GM12864 (cell line): ENCODE measurements around the gene CTU2.

ENCODE experiments used
- DNase-seq: peaks from one replicate; pipeline ENCODE4 v3.0.0-alpha.2; 2011; ENCODE audit warnings: low read depth
- H3K4me3 ChIP-seq: 2 replicates; pipeline ENCODE4 v1.5.1; 2011; ENCODE audit warnings: mild to moderate bottlenecking, low read depth, low read length, control low read depth
- TF ChIP-seq, protein P1 (sequence below): IDR thresholded peaks from 2 replicates; pipeline ENCODE4 v1.5.1; 2011; ENCODE audit warnings: low read depth, mild to moderate bottlenecking, moderate library complexity, low read length, control low read depth, inconsistent platforms; ENCODE audit errors: missing control alignments

CTU2 gene

GRCh38 chr16:88681084-88681680, 25.1 kb upstream of the CTU2 start:
- TF ChIP-seq, protein P1, sequence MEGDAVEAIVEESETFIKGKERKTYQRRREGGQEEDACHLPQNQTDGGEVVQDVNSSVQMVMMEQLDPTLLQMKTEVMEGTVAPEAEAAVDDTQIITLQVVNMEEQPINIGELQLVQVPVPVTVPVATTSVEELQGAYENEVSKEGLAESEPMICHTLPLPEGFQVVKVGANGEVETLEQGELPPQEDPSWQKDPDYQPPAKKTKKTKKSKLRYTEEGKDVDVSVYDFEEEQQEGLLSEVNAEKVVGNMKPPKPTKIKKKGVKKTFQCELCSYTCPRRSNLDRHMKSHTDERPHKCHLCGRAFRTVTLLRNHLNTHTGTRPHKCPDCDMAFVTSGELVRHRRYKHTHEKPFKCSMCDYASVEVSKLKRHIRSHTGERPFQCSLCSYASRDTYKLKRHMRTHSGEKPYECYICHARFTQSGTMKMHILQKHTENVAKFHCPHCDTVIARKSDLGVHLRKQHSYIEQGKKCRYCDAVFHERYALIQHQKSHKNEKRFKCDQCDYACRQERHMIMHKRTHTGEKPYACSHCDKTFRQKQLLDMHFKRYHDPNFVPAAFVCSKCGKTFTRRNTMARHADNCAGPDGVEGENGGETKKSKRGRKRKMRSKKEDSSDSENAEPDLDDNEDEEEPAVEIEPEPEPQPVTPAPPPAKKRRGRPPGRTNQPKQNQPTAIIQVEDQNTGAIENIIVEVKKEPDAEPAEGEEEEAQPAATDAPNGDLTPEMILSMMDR, result peak; percentile 85
- peak; percentile 68 for DNase-seq
- H3K4me3 ChIP-seq, result peak overlapping the region; percentile 24

DNA sequence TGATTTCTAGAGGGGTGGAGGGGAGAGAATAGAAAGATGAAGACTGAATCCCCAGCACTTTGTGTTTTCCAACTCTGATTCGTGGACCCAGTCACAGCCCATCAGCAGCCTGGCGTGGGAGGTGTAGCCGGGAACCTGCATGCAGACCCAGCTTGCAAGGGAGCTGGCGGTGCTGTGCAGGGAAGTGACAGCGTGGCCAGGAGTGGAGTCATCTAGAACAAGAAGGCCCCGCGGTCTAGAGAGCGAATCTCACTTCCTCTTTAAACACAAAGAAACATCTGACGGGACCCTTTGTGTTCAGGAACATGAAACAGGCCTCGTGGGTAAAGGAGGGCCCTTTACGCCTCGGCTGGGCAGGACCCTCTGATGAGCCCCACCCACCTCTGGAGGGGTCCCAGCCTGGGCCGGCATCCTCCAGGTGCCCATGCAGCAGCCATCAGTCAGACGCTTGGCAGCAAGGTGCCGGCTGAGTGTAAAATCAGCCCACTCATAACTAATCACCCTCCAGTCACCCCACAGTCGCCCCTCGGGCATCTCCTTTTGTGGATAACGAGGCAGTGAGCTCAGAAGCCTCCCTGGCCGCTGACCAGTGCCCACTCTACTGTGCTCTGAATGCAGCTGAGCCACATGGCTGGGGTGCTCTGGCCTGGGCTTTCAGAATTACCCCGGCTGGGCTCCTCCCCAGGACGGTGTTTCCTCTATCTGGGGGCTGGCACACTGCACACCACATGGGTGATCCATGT, 24.4 kb upstream of the CTU2 start:
- peak; percentile 94 for DNase-seq
- TF ChIP-seq, protein P1, result no peak
- peak overlapping the region; percentile 24 for H3K4me3 ChIP-seq

- H3K4me3 ChIP-seq, result no peak overlapping the region
- TF ChIP-seq, protein P1, result no peak
- no peak for DNase-seq
Measured at GRCh38 chr16:88684569-88685155, 21.6 kb upstream of the CTU2 start.

DNA sequence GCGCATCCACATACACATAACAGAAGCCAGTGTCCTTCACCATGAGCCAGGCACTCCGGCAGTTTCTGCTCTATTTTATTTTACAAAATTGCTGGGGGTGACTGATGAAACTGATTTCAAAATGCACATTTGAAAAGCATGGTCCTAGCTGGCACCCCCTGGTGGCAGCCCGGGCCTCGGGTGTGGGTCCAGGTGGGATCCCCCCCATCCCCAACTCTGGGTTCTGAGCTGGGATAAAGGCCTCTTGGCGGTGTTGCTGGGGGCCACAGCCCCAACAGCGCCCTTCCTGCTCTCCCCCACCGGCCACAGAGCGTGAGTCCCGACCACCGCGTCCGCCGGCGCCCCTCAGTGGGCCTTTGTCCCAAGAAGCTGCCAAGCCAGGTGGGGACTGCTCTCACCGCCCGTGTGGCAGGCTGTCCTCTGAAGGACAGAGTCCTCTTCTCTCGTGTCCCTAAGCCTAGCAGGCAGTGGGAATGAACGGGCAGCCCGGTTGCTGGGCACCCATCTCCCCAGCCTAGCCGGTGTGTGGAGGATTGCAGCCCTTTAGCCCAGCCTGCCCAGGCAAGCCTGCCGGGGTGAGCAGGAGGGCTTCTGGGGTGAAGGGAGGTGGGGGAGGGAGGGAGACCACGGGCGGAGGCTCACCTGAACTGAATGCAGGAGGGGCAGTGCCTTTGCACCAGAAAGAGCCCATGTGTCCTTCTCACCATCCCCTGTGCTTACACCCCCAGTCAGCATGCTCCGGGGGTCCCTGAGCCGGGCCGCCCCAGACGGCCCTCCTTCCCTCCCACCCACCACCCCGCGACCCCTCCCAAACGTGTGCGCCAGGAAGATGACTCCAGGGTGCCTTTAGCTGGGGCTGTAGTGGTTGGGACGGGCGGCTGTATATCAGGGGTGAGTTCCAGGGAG, 20.9 kb upstream of the CTU2 start:
- peak overlapping the region; percentile 61 for H3K4me3 ChIP-seq
- TF ChIP-seq, protein P1, result peak; percentile 60
- no peak for DNase-seq

- H3K4me3 ChIP-seq, result peak overlapping the region; percentile 61
- TF ChIP-seq, protein P1, result no peak
- DNase-seq, result no peak
Measured at GRCh38 chr16:88686062-88686438, 20.3 kb upstream of the CTU2 start.

DNA sequence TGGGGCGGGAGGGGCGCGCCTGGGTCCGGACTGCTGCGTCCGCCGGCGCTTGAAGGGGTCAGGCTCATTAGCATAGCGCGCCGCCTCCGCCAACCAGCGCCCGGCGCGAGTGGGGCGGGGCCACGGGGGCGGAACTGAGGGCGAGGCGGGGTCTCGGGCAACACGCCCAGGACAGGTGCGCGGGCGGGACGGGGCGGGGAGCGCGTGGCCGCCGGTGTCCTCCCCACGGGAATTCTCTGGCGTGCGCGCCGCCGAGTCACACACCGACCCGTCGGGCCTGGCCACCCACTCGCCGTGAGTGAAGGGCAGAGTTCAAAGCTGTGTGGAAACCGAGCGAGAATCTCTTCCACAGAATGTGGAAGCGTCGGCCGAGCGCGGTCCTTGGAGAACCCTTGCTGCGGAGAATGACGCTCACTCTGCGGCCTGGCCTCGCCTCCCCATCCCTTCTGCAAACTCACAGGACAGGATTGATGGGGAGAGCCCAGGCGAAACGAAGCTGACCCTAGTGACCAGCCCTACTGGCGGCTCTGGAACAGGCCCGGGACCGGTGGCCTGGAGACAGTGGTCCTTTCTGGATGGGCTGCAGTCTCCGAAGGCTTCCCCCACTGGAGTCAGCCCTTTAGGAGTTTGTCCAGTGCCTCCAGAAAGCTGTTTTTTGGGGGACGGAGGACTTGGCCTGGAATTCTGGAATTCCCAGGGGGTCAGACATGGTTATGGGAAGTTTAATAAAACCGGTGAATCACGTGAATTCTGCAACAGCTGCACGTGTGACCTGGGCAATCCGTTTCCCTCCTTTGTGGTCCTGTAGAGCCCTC, 19.7 kb upstream of the CTU2 start, which contains the start of gene SNAI3:
Gene SNAI3 (minus strand): TSS at position 69 of the 815 bp plus-strand sequence. CDS start 101 bp downstream, outside the sequence.
- peak within 1 kb of the TSS; percentile 61 for H3K4me3 ChIP-seq
- TF ChIP-seq, protein P1, result no peak
- no peak for DNase-seq
